Measurements from ENCODE around the gene SLC9A9. TPM values are rescaled to one million over a fixed set of nuclear protein-coding genes. Genes with fewer than 3 reads are reported as not detected.
A peak's percentile ranks its signal among the peaks of the same experiment; 100 is the strongest.
"Not testable (repeated sequence)": the region's sequence is repeated elsewhere in the genome, so short reads cannot be mapped to it uniquely, and the experiment has no call there.

The SLC9A9 gene
- 2.3 and 4.2 TPM in 2 replicates for total RNA-seq

- DNase-seq (ENCODE audit: low read depth, low spot score): no peak
Observed at GRCh38 chr3:143847787-143848631, at the start of gene SLC9A9. Gene SLC9A9 (minus strand): TSS chr3:143848468. CDS start chr3:143848322, 146 bp downstream.

GRCh38 chr3:143897576-143898295 is 49.5 kb upstream of the SLC9A9 start:
- DNase-seq (ENCODE audit: low read depth, low spot score): peak; percentile 19

DNA sequence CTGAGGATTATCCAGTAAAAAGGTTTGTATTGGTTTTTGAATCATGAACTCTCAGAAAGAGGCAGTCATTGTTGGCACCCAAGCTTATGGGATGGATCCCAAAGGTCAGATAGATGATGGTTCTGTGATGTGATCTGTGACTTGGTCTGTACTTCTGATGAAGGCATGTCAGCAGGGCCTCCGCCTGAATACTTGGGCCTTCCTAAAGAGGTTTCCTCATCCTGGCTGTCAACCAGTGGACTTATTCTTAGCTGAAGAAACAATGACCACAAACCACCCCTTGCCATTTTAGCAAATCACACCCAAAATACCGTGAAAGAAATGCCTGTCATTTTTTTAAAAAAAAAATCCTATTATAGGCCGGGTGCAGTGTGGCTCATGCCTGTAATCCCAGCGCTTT is 48.2 kb upstream of the SLC9A9 start:
- no peak for DNase-seq (ENCODE audit: low read depth, low spot score)

GRCh38 chr3:143895805-143896204 is 47.5 kb upstream of the SLC9A9 start:
- no peak for DNase-seq (ENCODE audit: low read depth, low spot score)

DNA sequence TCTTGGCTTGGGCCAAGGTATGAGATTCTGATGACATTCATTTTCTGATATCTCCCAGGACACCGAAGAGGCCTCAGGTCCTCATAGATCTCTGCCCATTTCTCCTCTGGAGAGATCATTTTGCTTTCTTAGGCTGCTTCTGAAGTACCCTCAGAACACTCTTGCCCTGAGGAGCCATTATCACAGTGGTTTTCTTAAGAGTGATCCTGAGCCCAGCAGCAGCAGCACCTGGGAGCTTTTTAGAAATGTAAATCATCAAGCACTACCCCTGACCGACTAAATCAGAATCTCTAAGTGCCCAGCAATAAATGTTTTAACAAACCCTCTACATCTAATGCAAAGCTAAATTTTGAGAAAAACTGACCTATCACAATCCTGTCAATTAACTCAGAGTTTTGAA is 40.6 kb upstream of the SLC9A9 start:
- DNase-seq (ENCODE audit: low read depth, low spot score): no peak

- DNase-seq (ENCODE audit: low read depth, low spot score): no peak
Observed at GRCh38 chr3:143888166-143888565, 39.9 kb upstream of the SLC9A9 start.

DNA sequence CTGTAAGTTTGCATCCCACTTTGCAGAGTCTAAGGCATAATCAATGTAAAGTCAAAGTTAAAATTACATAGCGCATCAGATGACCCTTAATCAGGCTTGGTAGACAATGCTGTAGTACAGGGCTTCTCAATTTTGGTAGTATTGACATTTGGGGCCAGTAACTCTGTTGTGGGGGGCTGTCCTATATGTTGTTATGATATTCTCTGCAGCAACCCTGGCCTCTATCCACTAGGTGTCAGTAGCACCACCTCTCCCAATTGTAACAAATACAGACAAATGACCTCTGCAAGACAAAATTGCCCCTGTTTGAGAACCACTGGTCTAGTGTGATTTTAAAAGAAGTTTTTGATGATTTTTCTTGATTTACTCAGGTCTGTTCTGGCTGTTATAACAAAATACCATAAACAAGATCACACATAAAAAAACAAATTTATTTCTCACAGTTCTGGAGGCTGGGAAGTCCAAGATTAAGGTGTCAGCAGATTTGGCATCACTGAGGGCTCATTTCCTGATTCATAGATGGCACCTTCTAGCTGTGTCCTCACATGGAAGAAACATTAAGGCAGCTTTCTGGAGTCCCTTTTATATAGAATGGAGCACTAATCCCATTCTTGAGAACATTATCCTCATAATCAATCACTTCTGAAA is 37.6 kb upstream of the SLC9A9 start:
- no peak for DNase-seq (ENCODE audit: low read depth, low spot score)

DNA sequence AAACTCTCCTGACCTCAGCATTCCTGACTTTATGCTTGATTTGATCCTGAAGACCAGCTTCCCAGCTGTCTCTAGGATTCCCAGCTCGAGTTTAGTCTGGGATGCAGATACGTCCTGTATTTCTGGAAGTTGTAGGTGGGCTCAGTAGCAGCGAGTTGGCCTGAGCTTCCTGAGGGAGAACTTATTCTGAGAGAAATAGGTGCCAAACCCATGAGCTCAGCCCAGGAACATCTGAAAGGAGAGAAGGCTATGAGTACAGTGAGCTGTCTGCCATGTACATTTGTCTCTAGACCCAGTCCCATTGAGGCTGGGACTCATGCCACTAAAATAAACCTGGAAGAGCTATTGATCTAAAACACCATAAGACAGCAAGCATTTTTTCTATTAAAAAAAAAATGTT is 36.6 kb upstream of the SLC9A9 start:
- DNase-seq (ENCODE audit: low read depth, low spot score): no peak

DNA sequence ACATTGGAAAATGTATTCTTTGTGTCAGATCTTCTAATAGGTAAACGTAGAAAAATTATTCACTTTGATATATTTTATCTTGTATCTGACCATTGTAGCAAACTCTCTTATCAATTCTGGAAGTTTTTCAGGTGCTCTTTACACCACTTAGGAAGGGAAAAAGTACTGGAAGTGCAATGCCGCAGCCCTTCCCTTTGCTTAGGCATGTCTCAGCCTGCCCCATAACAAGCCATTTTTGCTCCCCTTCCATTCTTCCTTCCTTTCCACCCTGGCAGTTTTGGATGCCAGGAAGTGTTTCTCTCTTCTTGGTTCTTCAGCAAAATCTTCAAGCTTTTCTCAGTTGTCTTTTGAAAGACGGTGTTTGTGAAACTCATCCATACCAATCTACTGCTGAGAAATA is 34.9 kb upstream of the SLC9A9 start:
- DNase-seq (ENCODE audit: low read depth, low spot score): no peak

GRCh38 chr3:143881095-143881494 is 32.8 kb upstream of the SLC9A9 start:
- DNase-seq (ENCODE audit: low read depth, low spot score): no peak

GRCh38 chr3:143875546-143875945 is 27.3 kb upstream of the SLC9A9 start:
- peak; percentile 8 for DNase-seq (ENCODE audit: low read depth, low spot score)

- not testable (repeated sequence) for DNase-seq (ENCODE audit: low read depth, low spot score)
Observed at GRCh38 chr3:143873553-143873952, 25.3 kb upstream of the SLC9A9 start.

DNA sequence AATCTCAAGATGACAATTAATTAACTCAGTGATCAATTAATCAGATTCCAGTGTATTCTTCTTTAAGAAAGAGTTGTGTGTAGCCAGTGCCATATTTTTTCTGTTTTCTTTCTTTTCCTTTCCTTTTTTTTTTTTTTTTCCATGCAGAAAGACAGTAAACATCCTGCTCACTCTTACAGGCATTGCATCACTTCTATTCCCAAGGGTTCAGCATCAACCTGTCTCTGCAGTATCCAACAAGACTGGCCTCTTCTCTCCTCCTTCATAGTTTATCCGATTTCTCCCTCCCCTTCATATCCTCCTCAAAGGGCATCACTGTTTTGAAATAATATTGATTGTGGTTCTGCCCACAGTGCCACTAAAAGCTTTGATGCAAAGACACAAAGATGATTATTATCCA is 17.0 kb upstream of the SLC9A9 start:
- no peak for DNase-seq (ENCODE audit: low read depth, low spot score)

DNA sequence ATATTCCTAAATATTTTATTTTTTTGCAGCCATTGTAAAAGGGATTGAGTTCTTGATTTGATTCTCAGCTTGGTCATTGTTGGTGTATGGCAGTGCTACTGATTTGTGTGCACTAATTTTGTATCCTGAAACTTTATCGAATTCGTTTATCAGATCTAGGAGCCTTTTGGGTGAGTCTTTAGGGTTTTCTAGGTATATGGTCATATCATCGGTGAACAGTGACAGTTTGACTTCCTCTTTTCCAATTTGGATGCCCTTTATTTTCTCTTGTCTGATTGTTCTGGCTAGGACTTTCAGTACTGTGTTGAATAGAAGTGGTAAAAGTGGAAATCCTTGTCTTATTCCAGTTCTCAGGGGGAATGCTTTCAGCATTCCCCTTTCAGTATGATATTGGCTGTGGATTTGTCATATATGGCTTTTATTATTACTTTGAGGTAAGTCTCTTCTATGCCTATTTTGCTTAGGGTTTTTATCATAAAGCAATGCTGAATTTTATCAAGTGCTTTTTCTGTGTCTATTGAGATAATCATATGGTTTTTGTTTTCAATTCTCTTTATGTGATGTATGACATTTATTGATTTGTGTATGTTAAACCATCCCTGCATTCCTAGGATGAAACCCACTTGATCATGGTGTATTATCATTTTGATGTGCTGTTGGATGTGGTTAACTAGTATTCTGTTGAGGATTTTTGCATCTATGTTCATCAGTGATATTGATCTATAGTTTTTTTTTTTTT is 11.4 kb upstream of the SLC9A9 start:
- DNase-seq (ENCODE audit: low read depth, low spot score): no peak

DNA sequence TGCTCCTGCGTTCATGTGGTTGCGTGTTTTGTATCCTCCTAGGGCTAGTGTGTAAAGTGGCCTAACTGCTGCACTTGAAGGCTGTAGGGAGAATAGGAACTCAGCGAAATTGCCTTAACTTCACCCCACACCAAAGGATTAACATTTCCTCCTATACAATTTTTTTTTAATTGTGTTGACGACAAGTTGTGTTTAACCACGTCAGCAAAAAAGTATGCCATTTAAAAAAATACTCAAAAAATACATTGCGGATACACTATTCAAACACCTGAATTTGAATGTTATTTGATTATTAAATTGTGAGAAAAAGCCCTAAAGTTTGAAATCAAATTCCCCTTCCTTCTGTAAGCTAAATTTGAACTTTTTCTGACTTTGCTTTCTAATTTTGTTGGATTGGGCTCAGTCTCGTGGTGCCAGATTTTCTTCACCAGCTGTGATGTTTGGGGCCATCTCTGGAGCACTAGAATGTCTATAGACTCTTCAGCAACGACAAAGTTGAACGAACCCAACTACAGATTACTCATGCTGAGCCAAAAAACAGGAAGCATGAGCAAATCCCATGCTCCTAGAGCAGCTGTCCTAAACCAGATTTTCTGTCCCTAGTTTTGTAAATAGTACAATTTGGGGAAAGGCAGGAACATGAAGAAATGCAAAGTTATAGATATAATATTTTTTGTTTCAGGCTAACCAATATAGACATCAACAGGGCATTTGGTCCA is 8.1 kb upstream of the SLC9A9 start:
- no peak for DNase-seq (ENCODE audit: low read depth, low spot score)

DNA sequence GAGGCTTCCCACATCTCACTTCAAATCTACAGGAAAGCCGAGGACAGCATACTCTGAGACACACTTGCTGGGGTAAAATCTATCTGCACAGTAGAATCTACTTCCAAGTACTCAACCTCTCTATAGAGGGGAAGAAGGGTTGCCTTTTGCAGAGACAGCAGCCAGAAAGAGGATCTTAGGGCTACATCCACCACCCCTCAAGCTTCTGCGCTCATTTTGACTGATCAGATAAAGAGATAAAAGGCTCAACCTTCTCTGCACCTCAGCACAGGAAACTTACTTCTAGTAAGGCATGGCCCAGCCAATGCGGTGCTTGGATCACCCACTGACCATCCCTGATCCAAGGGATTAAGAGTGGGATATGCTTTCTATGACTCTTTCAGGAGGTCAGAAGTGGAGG is 6.9 kb upstream of the SLC9A9 start:
- DNase-seq (ENCODE audit: low read depth, low spot score): no peak

GRCh38 chr3:143851331-143852017 is 3.2 kb upstream of the SLC9A9 start:
- no peak for DNase-seq (ENCODE audit: low read depth, low spot score)

DNA sequence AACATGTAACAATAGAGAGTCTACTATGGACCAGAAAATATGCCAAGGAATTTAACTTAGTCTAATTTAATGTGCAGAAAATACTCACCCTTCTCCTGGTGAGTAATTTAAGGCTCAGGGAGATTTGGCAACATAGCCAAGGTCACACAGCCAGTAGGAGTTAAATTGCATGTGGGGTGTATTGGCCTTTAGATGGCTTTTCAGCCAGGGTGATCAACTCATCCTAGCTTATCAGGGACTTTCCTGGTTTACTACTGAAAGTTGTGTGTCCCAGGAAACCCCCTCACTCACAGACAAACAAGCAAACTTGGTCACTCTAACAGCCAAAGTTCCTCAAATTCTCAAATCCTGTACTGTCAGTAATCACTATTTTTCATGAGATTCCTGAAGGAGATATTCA is 2.6 kb upstream of the SLC9A9 start:
- no peak for DNase-seq (ENCODE audit: low read depth, low spot score)

DNA sequence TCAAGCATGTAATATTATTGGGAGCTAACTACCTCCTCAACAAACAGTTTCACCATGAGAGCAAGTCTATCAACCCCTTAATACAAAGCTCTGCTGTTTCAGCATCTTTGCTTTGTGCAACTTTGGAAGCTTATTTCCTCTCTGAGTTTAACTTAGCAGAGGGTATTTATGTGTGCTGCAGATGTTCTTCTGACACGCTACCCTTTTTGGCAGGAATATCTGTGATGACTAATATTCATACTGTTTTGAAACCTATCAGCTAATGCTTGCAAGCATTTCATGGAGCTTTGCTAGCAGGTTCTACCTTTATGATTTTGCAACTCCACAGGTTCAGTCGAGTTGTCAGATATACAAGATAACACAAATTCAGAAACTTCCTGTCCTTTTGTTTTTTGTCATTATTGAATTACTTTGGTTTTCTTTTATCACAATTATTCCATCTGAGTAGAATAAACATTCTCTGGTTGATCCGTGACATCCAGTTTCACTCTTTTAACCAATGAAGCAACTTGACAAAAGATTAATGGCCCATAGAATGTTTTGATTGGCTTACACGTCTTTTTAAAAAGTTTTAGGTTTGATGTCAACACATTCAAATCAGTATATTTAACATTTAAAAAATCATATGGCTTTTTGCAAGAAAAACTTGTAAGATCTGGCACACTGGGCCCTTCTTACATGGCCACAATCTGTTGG is 1.7 kb upstream of the SLC9A9 start:
- DNase-seq (ENCODE audit: low read depth, low spot score): peak; percentile 33

GRCh38 chr3:143848704-143849103 is 436 bp upstream of the SLC9A9 start:
- no peak for DNase-seq (ENCODE audit: low read depth, low spot score)

All from pulmonary artery endothelial cell (primary cell).